AG04450 (cell line): Measurements from ENCODE around the gene ZNF627. TPM values are rescaled to one million over a fixed set of nuclear protein-coding genes. Genes with fewer than 3 reads are reported as not detected.
"Not testable (repeated sequence)": the region's sequence is repeated elsewhere in the genome, so short reads cannot be mapped to it uniquely, and the experiment has no call there.

Experiments used
- CTCF ChIA-PET: fragments of 300-600, 350-600 bp; formaldehyde crosslinking; extraction: SDS; loops from one replicate; lab custom pipeline; 2022; ENCODE audit warnings: antibody characterized with exemption, inconsistent platforms; lab: Charles Lee
- POLR2A ChIA-PET: fragments of 350-600 bp; formaldehyde crosslinking; extraction: SDS; loops from one replicate; lab custom pipeline; 2021; ENCODE audit warnings: antibody characterized with exemption, inconsistent platforms; lab: Yijun Ruan, JAX
- DNase-seq: peaks from one replicate; pipeline ENCODE4 v3.0.0-alpha.2; 2011; ENCODE audit warnings: low read depth, low spot score
- H3K27ac ChIP-seq: one replicate; pipeline ENCODE4 v1.5.1; 2012; ENCODE audit warnings: low read depth, low read length, control low read depth
- H3K27me3 ChIP-seq: one replicate; pipeline ENCODE4 v1.6.0; 2012; ENCODE audit warnings: low read length; ENCODE audit not compliant: control insufficient read depth, insufficient read depth
- H3K4me3 ChIP-seq: 2 replicates; pipeline ENCODE4 v1.5.1; 2011; ENCODE audit warnings: mild to moderate bottlenecking, low read depth, low read length, control low read depth
- H3K9me3 ChIP-seq: 2 replicates; pipeline ENCODE4 v1.5.1; 2012; ENCODE audit warnings: low read length; ENCODE audit not compliant: control insufficient read depth, insufficient read depth
- polyA plus RNA-seq: library from polyadenylated mRNA; depleted of rRNA; stranded (reverse); fragments of >200 nt; gene quantifications from 2 replicates; pipeline ENCODE4 v1.2.3, GENCODE V29; 2011
- TF ChIP-seq, protein P1 (sequence below): IDR thresholded peaks from 2 replicates; pipeline ENCODE4 v1.5.1; 2011; ENCODE audit warnings: low read depth, low read length, control low read depth, inconsistent platforms

ZNF627 gene
- polyA plus RNA-seq, 1 experiment = 20.2 TPM

DNA sequence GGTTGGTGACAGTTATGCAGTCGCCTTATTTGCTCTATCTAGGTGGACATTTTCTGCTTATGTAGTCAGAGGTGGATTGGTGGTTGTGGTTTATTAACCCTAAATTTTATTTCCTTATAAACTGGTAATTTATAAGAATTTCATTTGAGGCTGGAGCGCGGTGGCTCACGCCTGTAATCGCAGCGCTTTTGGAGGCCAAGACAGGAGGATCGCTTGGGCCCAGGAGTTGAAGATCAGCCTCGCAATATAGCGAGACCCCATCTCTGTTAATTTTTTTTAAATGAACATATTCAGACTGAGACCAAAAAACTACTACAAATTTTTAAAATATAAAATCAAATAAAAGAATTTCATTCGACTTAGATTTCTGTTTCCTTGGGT, 810 bp downstream of the ZNF627 start:
- CTCF ChIA-PET = interaction anchor here (0.6 to 1.4 kb wide), 2 partner anchors 10 to 171 kb away, joined by 3 to 4 read pairs; no protein-coding TSS in a partner anchor

DNA sequence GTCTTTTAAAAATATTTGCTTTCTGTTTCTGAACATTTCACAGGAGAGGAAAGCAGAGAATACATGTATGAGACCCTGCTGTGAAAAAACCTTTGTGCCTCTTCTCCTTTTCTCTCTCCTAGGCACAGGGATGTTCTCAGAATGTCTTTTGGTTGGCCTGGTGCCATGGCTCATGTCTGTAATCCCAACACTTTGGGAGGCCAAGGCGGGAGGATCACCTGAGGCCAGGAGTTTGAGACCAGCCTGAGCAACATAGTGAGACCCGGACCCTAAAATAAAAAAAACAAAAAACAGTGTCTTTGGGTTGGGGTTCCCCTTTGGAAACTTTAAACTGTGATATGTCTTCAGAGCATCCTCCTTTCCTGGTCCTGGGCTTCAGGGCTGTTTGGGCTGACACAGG, 1.5 kb downstream of the ZNF627 start:
- H3K27ac ChIP-seq = no peak overlapping the region
- CTCF ChIA-PET = interaction anchor here (0.5 kb wide), 1 partner anchor 40 kb away, joined by 3 read pairs; no protein-coding TSS in a partner anchor
- H3K27me3 ChIP-seq = no peaks in the 10 kb centered on the region
- no peak for DNase-seq
- H3K4me3 ChIP-seq = peak overlapping the region; percentile 87
- POLR2A ChIA-PET = no interaction called here
- H3K9me3 ChIP-seq = no peaks in the 10 kb centered on the region; the same call in 1 of the 2 replicates
- TF ChIP-seq, protein P1, sequence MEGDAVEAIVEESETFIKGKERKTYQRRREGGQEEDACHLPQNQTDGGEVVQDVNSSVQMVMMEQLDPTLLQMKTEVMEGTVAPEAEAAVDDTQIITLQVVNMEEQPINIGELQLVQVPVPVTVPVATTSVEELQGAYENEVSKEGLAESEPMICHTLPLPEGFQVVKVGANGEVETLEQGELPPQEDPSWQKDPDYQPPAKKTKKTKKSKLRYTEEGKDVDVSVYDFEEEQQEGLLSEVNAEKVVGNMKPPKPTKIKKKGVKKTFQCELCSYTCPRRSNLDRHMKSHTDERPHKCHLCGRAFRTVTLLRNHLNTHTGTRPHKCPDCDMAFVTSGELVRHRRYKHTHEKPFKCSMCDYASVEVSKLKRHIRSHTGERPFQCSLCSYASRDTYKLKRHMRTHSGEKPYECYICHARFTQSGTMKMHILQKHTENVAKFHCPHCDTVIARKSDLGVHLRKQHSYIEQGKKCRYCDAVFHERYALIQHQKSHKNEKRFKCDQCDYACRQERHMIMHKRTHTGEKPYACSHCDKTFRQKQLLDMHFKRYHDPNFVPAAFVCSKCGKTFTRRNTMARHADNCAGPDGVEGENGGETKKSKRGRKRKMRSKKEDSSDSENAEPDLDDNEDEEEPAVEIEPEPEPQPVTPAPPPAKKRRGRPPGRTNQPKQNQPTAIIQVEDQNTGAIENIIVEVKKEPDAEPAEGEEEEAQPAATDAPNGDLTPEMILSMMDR = no peak

More for the DNA sequence above, 810 bp downstream of the ZNF627 start:
- no peak for DNase-seq
- no peaks in the 10 kb centered on the region for H3K27me3 ChIP-seq
- TF ChIP-seq, protein P1 = no peak
- POLR2A ChIA-PET = no interaction called here
- H3K9me3 ChIP-seq = no peaks in the 10 kb centered on the region; the same call in 1 of the 2 replicates
- H3K4me3 ChIP-seq = peak overlapping the region; percentile 87
- H3K27ac ChIP-seq = peak overlapping the region; percentile 88

DNA sequence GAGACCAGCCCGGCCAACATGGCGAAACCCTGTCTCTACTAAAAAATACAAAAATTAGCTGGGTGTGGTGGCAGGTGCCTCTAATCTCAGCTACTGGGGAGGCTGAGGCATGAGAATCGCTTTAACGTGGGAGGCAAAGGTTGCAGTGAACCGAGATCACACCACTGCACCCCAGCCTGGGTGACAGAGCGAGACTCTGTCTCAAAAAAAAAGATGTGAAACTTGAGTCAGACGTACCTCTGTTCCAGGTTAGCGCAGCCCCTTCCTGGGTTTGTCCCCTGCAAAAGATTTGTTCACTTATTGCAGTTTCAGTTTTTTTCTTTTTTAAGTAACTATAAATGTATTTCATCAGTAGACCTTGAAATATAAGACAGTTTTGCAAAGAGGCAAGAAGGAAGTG, 2.4 kb downstream of the ZNF627 start:
- H3K27me3 ChIP-seq, H3K9me3 ChIP-seq, H3K27ac ChIP-seq, H3K4me3 ChIP-seq, CTCF ChIA-PET, DNase-seq, POLR2A ChIA-PET: not testable (repeated sequence)

DNA sequence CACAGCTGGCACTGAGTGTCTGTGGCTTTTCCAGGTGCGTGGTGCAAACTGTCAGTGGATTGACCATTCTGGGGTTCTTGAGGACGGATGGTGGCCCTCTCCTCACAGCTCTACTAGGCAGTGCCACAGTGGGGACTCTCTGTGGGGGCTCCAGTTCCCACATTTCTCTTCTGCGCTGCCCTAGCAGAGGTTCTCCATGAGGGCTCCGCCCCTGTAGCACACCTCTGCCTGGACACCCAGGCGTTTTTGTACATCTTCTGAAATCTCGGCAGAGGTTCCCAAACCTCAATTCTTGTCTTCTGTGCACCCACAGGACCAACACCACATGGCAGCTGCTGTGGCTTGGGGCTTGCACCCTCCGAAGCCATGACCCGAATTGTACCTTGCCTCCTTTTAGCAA, 9.2 kb downstream of the ZNF627 start:
- no peak overlapping the region for H3K27ac ChIP-seq
- DNase-seq = no peak
- no peak overlapping the region for H3K4me3 ChIP-seq
- ChIA-PET POLR2A (no interaction called here), CTCF (interaction anchor here (0.6 kb wide), 1 partner anchor 1008 kb away, joined by 4 read pairs; no protein-coding TSS in a partner anchor)
- peaks cover 19% of the 10 kb centered on the region for H3K9me3 ChIP-seq
- no peaks in the 10 kb centered on the region for H3K27me3 ChIP-seq
- TF ChIP-seq, protein P1 = no peak

DNA sequence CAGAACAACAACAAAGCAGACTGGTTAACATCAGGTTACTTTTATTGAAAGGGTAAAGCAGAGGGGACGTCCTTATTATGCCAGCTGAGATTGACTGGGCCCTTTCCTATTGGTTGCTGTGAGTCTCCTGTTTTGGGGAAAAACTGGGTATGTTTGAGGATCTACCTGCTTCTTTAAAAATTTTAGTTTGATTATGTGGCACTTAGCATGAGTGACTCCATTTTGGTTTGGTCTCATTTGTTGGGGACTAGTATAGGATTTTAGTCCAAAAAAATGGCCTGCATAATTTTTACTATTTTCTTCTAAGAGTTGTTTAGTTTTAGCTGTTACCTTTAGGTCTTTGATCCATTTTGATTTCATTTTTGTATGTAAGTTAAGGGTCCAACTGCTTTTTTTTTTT, 14.4 kb downstream of the ZNF627 start:
- ChIA-PET POLR2A (no interaction called here), CTCF (no interaction called here)
- H3K4me3 ChIP-seq = no peak overlapping the region
- TF ChIP-seq, protein P1 = no peak
- no peak for DNase-seq
- H3K27ac ChIP-seq = no peak overlapping the region
- H3K9me3 ChIP-seq = peaks cover 45% of the 10 kb centered on the region
- no peaks in the 10 kb centered on the region for H3K27me3 ChIP-seq
